ENCODE results near the gene BTBD1.

- TF ChIP-seq POLR2A (IDR thresholded peaks at IDR 0.05; ENCODE audit: low read depth, low read length): no peak
- no peak for TF ChIP-seq POLR2AphosphoS5 (IDR thresholded peaks at IDR 0.05; ENCODE audit: low read depth, low read length)
Observed at GRCh38 chr15:82999426-82999825, 67.6 kb downstream of the BTBD1 start.

Data from GM12892 (cell line).